ENCODE measurements around the gene FOXN4. TPM values are rescaled to one million over a fixed set of nuclear protein-coding genes. Genes with fewer than 3 reads are reported as not detected.

FOXN4 gene
- total and polyA plus RNA-seq, 9 of the 15 experiments (the other 6 are each of a cell fraction or from before 2014, with no cell fraction given), result not detected

DNA sequence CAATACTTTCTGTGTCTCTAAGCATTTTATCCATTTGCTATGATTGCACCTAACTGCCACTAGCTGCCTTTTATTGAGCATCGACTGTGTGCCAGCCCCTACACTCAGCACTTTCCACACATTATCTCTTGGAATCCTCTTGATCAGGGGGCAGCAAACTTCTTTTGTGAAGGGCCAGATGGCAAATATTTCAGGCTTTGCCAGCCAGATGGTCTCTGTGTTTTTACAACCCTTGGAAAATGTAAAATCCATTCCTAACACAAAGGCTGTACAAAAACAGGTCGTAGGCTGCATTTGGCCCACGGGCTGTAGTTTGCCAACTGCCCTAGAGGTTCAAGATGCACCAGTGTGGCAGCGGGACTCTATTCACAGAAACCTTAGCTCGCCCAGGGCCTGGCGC lies 19.5 kb downstream of the FOXN4 start:
- no peak for ATAC-seq
- WGBS (ENCODE audit: insufficient coverage, low coverage, missing lambda C conversion rate), result 1% methylated on average over 6 of the region's 6 CpGs

More for the DNA sequence above, 19.5 kb downstream of the FOXN4 start:
- Histone ChIP-seq H3K4me2 (ENCODE audit: insufficient read depth, low read length) (no peak overlapping the region), H3K9me3 (replicated peaks; ENCODE audit: control insufficient read depth, insufficient read depth, low read depth, low read length) (no peaks in the 10 kb centered on the region), H3K4me3 (no peak overlapping the region), H3K4me1 (replicated peaks in 1 of 2; ENCODE audit: control insufficient read depth in 2 of 2, insufficient read depth in 2 of 2, low read length in 2 of 2) (peaks cover 0 to 15% of the 10 kb centered on the region in 2 experiments; a peak in 2 of 5 replicates), H3K9me1 (ENCODE audit: control insufficient read depth, insufficient read depth, low read length) (no peaks in the 10 kb centered on the region), H4K20me1 (replicated peaks; ENCODE audit: control insufficient read depth, insufficient read depth, low read length) (peaks cover 4% of the 10 kb centered on the region), H3K27ac (ENCODE audit: extremely low read depth, low read depth, low read length) (no peak overlapping the region), H3K9ac (ENCODE audit: insufficient read depth in 1 of 2, low read depth in 2 of 2, low read length in 2 of 2) (no peak overlapping the region), H2AFZ (ENCODE audit: low read depth, low read length) (no peak overlapping the region), H3K79me2 (ENCODE audit: control insufficient read depth, insufficient read depth, low read length) (no peaks in the 10 kb centered on the region), H3K36me3 (ENCODE audit: control insufficient read depth, insufficient read depth, low read length) (no peaks in the 10 kb centered on the region), H3K27me3 (ENCODE audit: control insufficient read depth in 2 of 2, insufficient read depth in 2 of 2, low read length in 2 of 2) (peaks cover 8 to 60% of the 10 kb centered on the region in 2 experiments; a peak in 4 of 5 replicates)
- no peak for FAIRE-seq
- no peak for DNase-seq (ENCODE audit: extremely low read depth in 1 of 4, low spot score in 3 of 4)
- no peak for TF ChIP-seq MTA2 (IDR thresholded peaks at IDR 0.05; ENCODE audit: low read depth)
- TF ChIP-seq ZNF324 (CRISPR knock-in tag; IDR thresholded peaks at IDR 0.05), result no peak
- no peak for TF ChIP-seq SIX5 (IDR thresholded peaks at IDR 0.05; ENCODE audit: borderline replicate concordance in 1 of 2, insufficient read depth in 1 of 2, low read depth in 1 of 2, low read length in 2 of 2)
- TF ChIP-seq TAF7 (tag; IDR thresholded peaks at IDR 0.05), result no peak
- no peak for TF ChIP-seq ZZZ3 (IDR thresholded peaks at IDR 0.05)
- no peak for TF ChIP-seq BACH1 (tag; IDR thresholded peaks at IDR 0.05)
- no peak for TF ChIP-seq HDAC2 (IDR thresholded peaks at IDR 0.05)
- TF ChIP-seq MTA1 (IDR thresholded peaks at IDR 0.05; ENCODE audit: borderline replicate concordance), result no peak
- no peak for TF ChIP-seq BMI1 (IDR thresholded peaks at IDR 0.05; ENCODE audit: low read length)
- TF ChIP-seq, protein P1, sequence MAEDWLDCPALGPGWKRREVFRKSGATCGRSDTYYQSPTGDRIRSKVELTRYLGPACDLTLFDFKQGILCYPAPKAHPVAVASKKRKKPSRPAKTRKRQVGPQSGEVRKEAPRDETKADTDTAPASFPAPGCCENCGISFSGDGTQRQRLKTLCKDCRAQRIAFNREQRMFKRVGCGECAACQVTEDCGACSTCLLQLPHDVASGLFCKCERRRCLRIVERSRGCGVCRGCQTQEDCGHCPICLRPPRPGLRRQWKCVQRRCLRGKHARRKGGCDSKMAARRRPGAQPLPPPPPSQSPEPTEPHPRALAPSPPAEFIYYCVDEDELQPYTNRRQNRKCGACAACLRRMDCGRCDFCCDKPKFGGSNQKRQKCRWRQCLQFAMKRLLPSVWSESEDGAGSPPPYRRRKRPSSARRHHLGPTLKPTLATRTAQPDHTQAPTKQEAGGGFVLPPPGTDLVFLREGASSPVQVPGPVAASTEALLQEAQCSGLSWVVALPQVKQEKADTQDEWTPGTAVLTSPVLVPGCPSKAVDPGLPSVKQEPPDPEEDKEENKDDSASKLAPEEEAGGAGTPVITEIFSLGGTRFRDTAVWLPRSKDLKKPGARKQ (CRISPR knock-in tag; IDR thresholded peaks at IDR 0.05), result no peak
- TF ChIP-seq HDAC8 (tag; IDR thresholded peaks at IDR 0.05), result no peak
- no peak for TF ChIP-seq SMARCC2 (IDR thresholded peaks at IDR 0.05; ENCODE audit: low read depth)
- no peak for TF ChIP-seq PRPF4 (IDR thresholded peaks at IDR 0.05; ENCODE audit: insufficient read depth, low read depth, low read length, poor library complexity, severe bottlenecking)
- intact Hi-C loops (cut with micrococcal nuclease), result no loop called here
- CTCF ChIA-PET (ENCODE audit: low intra/inter-chr PET ratio), result no interaction called here
- BruUV-seq (replicated peaks), result no TSS peak
- in situ Hi-C loops (cut with MboI), result no loop called here
- POLR2A ChIA-PET, result interaction anchor here (0.5 to 0.7 kb wide), 2 partner anchors 11 to 43 kb away, joined by 3 read pairs; no protein-coding TSS in a partner anchor
